GM19025 (cell line): ENCODE data around the gene CYRIA.
A peak's percentile ranks its signal among the peaks of the same experiment; 100 is the strongest.

Source experiments
- ATAC-seq: cut with Tn5 transposase; IDR thresholded peaks from one replicate; pipeline ENCODE4 v1.9.1; 2021; ENCODE audit warnings: mild to moderate bottlenecking, low read depth, moderate library complexity; ENCODE audit not compliant: unreplicated experiment

Gene CYRIA

GRCh38 chr2:16671760-16672159 lies 6.1 kb upstream of the CYRIA start:
- no peak for ATAC-seq

- ATAC-seq: no peak
These were observed 3.8 kb upstream of the CYRIA start for GRCh38 chr2:16669388-16669787.

DNA sequence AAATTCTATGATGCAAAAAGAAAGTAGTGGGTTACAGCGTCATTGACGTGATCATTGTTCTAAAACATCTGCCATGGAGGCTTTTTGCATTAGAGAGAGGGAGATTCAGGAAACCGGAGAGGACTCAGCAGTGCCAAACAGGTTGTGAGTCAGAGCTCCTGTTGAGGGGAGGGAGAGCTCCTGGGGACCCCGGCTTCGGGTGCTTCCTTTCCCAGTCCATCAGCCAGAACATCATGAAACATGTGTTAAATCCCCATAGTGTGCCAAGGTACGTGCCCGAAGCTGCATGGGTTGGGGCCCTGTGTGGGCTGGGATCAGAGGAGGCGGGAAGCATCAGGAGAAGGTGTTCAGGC lies 791 bp upstream of the CYRIA start:
- ATAC-seq: no peak

GRCh38 chr2:16664809-16665747 lies 556 bp downstream of the CYRIA start:
- ATAC-seq: no peak

- ATAC-seq: no peak
These were observed 1.4 kb downstream of the CYRIA start for GRCh38 chr2:16664052-16664731.

DNA sequence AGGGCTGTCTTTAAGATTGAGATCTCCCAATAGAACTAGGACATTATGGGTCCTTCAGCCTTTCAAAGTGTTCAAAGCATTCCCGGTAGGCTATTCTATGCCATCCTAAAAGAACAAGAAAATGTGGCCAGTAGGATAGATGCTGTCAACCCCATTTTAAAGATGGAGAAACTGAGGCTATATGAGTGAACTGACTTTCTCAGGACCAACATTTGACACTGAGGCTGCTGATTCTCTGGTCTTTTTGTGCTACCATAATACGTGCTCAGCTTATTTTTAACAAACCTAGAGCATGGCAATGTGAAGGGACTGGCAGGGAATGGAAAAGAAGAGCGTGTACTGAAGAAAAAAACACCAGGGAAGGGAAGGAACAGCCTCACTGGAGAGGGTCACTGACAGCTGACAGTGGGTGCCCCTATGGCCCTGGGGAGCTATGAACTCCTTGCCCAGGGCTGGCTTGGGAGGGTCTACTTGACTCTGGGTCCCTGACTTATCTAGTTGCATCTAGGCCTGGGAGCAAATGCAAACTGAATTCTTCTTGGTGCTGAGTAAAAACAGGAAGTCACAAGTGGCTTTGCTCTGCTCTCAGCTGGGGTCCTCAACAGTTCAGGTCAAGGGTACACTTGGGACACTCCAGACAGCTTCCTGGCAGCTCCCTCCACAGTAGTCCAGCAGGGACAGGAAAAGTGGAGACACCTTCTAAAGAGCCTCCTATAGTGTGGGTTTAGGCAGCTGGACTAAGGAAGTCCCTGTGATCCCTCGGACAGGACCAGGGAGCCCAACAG lies 2.3 kb downstream of the CYRIA start:
- ATAC-seq: no peak

DNA sequence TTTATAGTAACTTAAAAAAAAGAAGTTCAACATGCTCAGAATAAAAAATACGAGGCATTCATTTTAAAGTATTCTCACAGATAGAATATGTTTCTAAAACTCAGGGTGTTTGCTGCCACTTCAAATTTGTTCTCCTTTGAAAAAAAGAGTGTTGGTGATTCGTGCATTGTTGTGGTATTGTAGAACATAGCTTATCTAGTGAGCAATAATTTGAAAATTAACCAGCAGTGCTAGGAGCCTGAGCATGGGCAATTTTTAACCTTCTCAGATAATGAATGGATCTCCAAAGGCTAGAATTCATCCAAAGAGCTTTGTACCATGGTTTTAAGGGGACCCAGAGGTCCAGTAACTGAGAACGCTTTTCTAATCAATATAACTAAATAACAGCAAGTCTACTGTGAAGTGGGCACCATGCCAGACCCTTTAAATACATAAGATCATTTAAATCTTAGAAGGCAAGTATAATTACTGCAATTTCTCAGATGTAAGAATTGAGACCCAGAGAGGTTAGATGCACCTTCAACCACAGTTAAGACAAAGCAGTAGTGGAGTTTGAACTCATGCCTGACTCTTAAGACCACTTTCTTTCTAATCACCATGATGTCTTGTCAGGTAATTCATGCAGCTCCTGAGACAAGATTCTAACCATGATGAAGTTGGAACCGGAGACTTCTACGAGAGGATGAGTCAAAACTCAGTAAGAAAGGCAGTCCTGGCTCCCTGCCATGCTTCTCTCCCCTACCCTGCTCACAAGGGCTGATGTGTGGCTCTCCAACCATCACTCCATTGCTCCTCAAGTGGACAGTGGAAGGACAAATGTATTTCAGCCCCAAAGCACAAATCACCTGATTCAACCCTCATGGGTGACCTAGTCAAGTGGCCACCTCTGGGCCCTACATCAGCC lies 3.4 kb downstream of the CYRIA start:
- ATAC-seq: no peak

- no peak for ATAC-seq
These were observed 4.1 kb downstream of the CYRIA start for GRCh38 chr2:16661526-16661925.

GRCh38 chr2:16660556-16660955 lies 5.1 kb downstream of the CYRIA start:
- ATAC-seq: no peak

- ATAC-seq: no peak
These were observed 5.5 kb downstream of the CYRIA start for GRCh38 chr2:16660114-16660513.

- no peak for ATAC-seq
These were observed 7.4 kb downstream of the CYRIA start for GRCh38 chr2:16658076-16658739.

DNA sequence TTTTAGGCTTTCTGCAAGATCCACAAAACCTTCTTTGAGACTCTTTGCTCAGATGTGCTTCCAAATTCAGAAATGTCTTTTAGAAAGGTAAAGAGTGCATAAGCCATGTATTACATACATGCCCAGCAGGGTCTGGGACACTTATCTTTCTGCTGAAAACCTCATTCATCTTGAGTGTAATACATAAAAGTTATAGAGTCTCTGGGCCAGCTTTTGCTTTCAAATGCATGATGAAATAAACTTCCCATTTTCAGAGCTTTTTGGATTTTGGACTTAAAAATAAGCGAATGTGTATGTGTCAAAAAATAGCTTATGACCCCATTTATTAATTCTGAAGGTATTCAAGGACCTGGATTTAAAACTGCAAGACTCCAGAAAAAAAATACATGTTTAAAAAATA lies 8.0 kb downstream of the CYRIA start:
- ATAC-seq: no peak

GRCh38 chr2:16656784-16657391 lies 8.7 kb downstream of the CYRIA start:
- peak; percentile 59 for ATAC-seq

DNA sequence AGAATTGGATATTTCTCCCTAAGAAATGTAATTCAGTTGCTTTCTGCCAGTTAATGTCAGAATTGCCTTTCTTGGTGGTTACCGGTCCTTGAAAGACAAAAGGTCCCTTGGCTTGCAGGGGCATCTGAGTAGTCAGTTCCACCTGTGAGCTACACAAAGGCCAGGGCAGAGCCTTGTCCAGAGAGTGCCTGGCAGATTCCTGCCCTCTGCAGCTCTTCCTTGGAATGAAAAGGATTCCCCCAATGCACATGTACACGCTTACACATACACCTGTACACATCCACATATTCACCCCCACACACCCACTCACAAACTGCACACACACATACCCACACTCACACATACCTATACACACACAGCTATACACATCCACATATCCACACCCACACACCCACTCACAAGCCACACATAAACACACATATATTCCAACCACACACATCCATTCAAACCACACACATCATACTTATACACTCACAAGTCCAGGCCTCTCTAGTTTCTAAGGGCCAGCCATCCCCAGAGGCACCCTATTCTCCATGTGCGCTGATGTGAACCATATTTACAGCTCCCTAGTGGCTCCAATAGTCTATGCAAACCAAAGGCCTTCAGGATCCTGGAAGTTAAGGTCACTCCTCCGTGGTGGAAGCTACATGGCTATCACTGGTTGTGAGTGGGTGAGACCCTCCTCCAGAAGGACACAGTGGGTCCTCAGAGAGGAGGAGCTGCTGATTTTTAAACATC lies 9.6 kb downstream of the CYRIA start:
- ATAC-seq: no peak

DNA sequence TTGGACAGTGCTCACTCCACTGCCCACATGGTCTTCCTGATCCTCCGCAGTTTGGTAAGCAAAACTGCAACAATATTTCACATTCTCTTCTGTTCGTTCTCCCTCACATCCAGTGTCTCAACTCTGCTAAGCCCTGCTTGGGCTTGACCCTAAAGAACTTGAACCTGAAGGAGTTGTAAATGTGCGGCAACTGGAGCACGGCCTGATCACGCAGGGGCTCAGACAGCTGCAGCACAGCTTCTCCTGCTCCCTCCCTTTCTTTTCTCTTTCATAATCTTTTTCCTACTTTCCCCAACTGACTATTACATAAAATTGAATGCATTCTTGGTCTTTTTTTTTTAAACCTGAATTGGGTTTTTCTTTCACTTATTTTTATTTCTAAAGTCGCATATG lies 10.2 kb downstream of the CYRIA start:
- no peak for ATAC-seq

DNA sequence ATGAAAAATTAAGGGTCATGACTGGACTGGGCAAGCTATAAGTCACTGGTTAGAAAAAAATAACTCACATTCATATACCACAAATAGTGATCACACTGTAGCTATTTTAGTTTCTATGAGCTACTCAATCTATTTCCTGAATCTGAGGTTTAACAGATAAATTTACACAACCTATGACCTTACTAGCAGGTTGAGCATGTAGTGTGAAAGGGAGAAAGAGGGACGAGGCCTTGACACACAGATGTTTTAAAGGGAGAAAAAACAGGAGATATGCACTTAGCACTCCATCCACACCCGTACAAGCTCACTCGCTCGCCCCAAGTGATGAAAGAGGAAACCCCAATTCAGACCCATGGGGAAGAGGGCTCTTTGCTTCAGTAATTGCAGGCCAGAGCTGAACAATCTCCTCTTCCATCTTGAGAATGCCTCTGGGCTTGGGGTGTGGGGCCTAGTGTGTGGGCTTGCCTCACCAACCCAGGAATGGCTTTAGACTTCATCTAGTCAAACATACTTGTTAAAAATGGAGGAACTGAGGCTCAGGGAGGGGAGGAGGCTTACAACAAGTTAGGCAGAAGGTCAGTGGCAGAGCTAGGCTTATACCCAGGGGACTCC lies 10.7 kb downstream of the CYRIA start:
- no peak for ATAC-seq

DNA sequence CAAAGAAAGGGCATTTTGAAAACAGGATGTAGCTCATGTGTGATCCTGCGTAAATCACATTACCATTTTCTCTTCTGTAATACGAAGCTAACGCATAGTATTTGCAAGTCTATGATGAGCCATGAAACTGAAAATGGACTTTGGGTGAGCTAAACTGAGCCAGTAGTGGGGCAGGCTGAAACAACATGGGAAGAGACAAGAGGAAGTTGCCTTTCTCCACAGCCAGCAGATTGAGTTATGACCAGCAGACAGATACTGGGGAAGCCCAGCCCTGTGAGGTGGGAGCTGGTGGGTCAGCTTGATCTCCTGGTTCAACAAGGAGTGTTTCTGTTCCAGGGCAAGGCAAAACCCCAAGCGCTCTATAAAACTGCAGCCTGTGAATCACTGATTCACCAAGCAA lies 11.8 kb downstream of the CYRIA start:
- peak; percentile 50 for ATAC-seq

DNA sequence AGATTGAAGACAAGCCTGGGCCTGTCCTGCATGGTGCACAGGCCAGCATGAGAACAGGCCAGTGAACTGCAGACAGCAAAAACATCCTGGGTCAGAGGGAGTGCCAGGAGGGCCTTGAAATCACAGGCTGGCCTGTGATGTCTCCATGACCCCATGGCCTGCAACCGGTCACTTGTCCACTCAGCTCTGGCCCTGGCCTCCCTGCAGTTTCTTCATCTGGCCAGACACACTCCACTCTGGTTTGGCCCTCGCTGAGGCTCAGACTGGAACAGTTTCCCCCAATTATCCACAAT lies 12.6 kb downstream of the CYRIA start:
- no peak for ATAC-seq
